Superior temporal gyrus (tissue), 1 donor: Measurements from ENCODE around the gene CDC73.
"Not testable (repeated sequence)": the region's sequence is repeated elsewhere in the genome, so short reads cannot be mapped to it uniquely, and the experiment has no call there.

Source experiments
- DNase-seq: peaks from one replicate; pipeline ENCODE4 v3.0.0-alpha.2; 2016; ENCODE audit errors: extremely low spot score

The CDC73 gene

DNA sequence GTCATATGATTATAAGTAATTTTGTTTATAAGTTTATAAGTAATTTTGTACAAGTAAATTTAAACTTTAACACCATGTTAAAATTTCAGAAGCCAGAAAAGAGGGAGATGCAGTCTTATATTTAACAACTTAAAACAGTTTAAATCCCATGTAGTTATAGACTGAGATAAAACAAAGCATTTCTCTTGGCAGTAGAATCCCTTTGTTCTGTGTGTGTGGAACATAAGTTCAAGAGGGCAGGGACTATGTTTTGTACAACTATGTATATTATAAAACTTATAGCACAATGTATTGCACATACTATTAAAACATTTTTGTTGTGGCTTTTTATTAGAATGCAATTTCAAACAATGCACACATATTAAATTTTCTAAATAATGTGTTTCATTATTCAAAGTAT lies 109.3 kb downstream of the CDC73 start:
- DNase-seq = not testable (repeated sequence)

DNA sequence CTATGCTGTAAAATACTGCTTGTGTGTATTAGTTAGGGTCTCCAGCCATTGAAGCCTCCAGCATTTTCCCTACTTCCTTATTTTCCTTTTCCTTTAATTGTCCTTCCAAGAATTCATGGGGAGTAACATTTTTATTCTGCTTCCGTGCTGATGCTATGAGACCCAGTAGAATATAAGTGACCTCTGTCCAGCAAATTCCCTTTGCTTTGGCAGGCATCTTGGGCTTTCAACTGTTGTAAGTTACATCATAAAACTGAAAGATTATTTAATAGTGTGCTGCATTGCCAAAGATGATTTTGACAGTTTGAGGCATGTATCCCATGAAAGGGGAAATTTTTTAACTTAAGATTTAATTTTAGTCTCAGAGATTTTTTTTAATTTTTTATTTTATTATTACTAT lies 112.7 kb downstream of the CDC73 start:
- DNase-seq = no peak

DNA sequence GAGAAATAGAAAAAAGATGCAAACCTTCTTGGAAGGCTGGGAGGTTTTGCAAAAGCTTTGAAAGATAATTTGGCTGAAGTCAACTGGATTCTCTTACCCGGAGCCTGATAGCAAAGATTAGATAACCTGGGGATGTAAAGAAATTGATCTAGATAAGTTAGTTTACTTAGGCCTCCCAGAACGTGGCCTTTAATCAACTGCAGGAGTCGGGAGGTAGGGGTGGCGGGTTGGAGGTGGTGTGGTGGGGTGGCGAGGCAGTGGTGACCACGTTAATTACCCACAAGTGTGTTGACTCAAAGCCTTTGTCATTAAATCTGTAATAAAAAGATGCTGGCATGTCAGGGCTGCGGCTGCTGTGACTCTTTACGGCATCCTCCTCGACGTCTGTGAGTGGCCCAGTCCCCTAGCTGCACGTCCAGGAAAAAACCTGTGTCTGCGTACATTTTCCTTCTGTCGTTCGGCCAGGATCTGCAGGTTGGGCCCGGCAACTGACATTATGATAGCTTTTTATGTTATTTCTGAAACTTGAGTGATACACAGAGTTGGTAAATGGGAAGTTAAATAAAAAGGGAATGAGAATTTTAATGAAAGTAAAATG lies 115.6 kb downstream of the CDC73 start:
- no peak for DNase-seq

GRCh38 chr1:193240609-193241008 lies 118.8 kb downstream of the CDC73 start:
- no peak for DNase-seq

DNA sequence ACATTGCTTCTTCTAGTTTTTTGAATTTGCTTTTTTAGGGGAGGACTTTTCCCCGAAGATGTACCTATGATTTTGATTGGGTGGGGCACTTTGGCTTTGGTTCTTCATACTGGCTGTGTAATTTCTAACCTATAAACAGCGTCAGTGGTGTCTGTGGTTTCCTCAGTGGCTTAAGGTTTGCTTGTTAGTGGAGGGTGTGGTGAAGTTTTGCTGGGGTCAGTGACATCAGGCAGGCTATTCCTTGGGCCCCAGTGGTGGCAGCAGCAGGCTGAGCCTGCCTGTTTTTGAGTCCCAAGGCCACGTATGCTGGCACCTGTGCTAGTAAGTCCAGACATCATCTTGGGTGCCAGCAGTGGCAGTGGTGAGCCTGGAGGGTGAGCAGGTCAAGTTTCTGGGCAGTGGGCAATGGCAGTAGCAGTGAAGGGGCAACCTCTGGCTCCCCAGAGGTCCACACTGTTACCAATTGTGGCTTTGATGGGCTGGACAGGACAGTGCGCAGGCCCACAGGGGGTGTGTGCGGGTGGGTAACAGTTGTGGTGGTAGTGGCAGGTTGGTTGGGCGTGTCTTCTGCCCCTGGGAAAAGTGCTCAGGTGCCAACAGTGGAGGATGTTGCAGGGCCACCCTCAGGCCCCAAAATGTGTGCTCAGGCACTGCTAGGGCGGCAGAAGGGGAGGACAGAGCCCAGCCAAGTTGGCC lies 119.4 kb downstream of the CDC73 start:
- DNase-seq = no peak

DNA sequence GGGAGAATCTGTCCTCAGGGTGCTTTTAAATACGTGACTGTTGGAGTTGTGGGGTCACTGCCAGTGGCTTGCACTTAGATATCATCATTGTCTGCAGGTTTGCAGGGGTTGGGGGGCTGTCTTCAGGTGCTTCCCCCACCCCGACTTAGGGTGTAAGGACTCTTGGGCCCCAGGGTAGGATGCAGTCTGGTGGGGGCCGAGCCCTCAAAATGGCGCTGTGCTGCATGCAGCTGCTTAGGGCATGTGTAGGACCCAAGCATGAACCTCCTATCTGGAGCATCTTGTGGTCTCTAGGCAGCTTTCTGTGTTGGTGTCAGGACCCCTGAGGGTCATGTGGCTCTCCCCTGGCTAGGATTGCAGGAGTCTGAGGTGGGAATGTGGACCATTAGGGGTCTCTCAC lies 120.2 kb downstream of the CDC73 start:
- no peak for DNase-seq

DNA sequence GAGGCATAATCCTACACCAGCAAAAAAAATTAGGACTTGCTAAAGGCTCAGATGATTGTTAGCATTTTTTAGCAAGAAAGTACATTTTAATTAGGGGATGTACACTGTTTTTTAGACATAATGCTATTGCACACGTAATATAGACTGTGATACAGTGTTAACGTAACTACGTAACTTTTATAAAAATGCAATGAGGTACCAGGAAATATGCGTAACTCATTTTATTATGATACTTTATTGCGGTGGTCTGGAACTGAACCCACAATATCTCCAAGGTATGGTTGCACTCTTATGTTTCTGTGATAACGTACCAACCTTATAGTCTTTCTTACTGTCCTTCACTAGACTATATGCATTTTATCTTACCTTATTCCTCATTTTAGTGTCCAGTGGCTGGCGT lies 127.4 kb downstream of the CDC73 start:
- no peak for DNase-seq

DNA sequence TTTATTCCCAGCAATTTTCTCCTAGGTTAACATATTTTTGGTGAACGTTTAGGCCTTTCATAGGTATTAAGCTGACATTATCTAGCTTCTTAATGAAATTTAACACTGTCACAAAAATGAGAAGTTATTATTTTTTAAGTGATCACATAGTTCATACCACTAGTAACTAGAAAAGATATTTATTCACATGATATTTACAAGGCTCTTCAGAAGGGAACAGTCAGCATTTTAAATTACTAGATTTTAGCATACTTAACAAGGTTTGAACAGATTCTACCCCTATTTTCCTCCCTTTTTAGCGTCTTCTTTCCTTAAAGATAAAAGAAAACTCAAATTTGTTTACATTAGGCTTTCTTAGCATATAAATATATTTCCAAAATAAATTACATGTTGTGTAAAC lies 130.1 kb downstream of the CDC73 start:
- no peak for DNase-seq

GRCh38 chr1:193256019-193256418 lies 134.2 kb downstream of the CDC73 start:
- DNase-seq = no peak

DNA sequence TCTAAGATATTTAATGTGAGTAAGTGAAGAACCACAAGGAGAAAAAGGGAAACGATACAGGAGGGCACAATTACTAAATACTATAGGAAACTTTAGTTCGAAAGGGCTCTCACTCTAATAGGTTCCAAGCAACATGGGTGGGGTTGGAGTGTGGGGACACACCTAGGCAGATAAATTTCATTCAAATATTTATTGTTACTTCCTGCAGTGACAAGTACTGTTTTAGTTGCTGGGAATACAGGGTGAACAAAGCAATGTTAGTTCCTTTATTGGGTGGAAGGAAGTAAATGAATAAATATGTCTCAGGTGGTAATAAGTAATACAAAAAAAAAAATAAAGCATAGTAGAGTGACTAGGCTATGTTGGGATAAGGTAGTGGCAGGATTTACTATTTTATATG lies 137.8 kb downstream of the CDC73 start:
- DNase-seq = no peak

- no peak for DNase-seq
Measured at GRCh38 chr1:193260056-193260745, 138.4 kb downstream of the CDC73 start.

- no peak for DNase-seq
Measured at GRCh38 chr1:193260896-193261295, 139.1 kb downstream of the CDC73 start.

- no peak for DNase-seq
Measured at GRCh38 chr1:193262661-193263060, 140.8 kb downstream of the CDC73 start.

DNA sequence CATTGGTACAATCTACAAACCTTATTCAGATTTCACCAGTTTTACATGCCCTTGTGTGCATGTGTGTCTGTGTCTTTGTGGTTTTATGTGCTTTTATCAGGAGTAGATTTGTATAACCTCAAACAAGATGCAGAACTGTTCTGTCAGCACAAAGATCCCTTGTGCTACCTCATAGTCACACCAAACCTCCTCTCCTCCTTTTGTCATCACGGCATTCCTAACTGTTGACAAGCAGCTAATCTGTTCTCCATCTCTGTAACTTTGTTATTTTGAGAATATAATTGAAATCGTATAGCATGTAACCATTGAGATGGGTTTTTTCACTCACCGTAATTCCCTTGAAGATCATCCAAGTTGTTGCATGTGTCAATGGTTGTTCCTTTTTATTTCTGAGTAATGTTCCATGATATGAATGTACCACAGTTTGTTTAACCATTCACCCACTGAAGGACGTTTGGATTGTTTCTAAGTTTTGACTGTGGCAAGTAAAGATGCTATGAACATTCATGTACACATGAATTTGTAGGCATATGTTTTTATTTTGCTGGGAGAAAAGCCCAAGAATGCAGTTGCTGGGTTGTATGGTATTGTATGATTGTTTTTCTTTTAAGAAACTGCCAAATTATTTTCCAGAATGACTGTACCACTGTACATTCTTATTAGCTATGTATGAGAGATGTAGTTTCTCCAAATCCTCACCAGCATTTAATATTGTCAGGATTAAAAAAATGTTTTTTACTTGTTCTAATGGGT lies 142.7 kb downstream of the CDC73 start:
- no peak for DNase-seq

- no peak for DNase-seq
Measured at GRCh38 chr1:193265716-193266115, 143.9 kb downstream of the CDC73 start.

GRCh38 chr1:193266794-193267193 lies 145.0 kb downstream of the CDC73 start:
- not testable (repeated sequence) for DNase-seq

GRCh38 chr1:193270996-193271395 lies 149.2 kb downstream of the CDC73 start:
- DNase-seq = no peak

DNA sequence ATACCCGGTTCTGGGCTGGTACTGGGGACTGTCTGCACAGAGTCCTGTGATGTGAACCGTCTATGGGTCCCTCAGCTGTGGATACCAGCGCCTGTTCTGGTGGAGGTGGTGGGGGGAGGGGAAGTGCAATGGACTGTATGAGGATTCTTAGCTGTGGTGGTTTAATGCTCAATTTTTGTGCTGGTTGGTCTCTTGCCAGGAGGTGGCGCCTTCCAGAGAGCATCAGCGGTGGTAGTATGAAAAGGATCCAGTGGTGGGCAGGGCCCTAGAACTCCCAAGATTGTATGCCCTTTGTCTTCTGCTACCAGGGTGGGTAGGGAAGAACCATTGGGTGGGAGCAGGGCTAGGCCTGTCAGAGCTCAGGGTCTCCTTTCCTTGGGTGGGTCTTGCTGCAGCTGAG lies 153.9 kb downstream of the CDC73 start:
- DNase-seq = no peak

DNA sequence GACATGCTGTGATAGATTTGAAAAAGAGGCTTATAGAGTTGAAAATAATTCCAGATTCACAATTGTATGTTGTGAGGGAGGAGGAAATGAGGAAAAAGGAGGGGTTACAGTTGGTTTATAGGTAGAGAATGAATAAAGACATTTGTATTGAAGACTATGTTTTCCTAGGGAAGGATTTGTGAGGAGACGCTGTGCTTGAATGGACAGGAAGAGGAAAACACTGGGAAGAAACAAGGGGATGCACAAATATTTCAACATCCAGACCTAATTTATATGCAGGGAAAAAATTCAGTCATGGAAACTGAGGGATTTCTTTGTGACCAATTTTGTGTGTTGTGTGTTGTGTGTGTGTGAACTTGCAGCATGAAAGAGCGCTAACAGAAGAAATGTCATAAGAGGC lies 157.1 kb downstream of the CDC73 start:
- no peak for DNase-seq

DNA sequence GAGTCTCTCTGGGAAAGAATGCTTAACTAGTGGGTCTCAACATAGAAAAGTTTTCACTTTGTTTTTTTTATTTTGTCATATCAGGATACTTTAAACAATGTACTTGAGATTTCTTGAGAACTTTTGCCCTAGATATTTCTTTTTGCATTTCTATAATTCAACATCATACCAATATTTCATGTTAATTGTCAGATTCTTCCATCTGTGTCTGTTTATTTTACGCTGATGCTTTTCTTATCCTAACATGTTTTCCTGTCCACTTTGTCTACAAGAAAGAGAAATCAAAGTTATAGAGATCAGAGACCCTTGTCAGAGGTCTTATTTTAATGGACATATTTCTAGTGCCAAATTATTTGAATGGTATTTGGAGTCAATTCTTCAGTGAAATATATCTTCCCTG lies 160.1 kb downstream of the CDC73 start:
- no peak for DNase-seq

GRCh38 chr1:193283016-193283415 lies 161.2 kb downstream of the CDC73 start:
- no peak for DNase-seq

DNA sequence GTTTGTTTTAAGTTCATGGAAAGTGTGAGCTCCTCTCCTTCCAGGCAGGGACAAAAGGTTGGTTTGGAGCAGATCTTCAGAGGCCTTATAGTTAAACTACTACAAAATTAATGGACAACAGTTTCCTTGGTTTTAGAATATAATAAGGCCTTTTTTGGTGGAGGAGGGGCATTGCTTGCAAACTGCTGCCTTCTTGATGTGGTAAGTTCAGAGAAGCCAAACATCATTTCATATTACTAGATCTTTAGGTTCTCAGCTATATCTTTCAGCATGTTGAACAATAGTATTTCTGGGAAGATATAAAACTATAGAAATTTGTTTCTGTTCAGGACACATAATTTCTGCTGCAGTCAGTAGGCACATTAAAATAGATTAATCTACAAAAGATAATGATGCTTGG lies 162.4 kb downstream of the CDC73 start:
- DNase-seq = no peak

GRCh38 chr1:193285641-193286040 lies 163.8 kb downstream of the CDC73 start:
- no peak for DNase-seq
